GM12874 (cell line): ENCODE measurements around the gene MXD4.

Experiments
- CTCF ChIP-seq: IDR thresholded peaks from 2 replicates; pipeline ENCODE4 v1.5.1; 2011; ENCODE audit warnings: low read depth, mild to moderate bottlenecking, control low read depth, low read length, moderate library complexity; ENCODE audit not compliant: insufficient read depth

Gene MXD4

GRCh38 chr4:2272026-2272827, 10.3 kb upstream of the MXD4 start:
- TF ChIP-seq CTCF, result no peak

GRCh38 chr4:2271279-2272025, 9.5 kb upstream of the MXD4 start:
- TF ChIP-seq CTCF, result no peak

GRCh38 chr4:2270341-2271165, 8.6 kb upstream of the MXD4 start:
- TF ChIP-seq CTCF, result no peak

GRCh38 chr4:2269618-2270163, 7.8 kb upstream of the MXD4 start:
- TF ChIP-seq CTCF, result no peak

- no peak for TF ChIP-seq CTCF
These were observed 7.3 kb upstream of the MXD4 start for GRCh38 chr4:2269206-2269531.

GRCh38 chr4:2268357-2269205, 6.7 kb upstream of the MXD4 start:
- TF ChIP-seq CTCF, result no peak

GRCh38 chr4:2267841-2268240, 5.9 kb upstream of the MXD4 start:
- no peak for TF ChIP-seq CTCF
